Superior temporal gyrus (tissue), 1 donor: ENCODE data around the gene NPB.
A peak's percentile ranks its signal among the peaks of the same experiment; 100 is the strongest.

Source experiments
- DNase-seq: peaks from one replicate; pipeline ENCODE4 v3.0.0-alpha.2; 2016; ENCODE audit errors: extremely low spot score

NPB gene

GRCh38 chr17:81898885-81899284 lies 3.2 kb upstream of the NPB start:
- DNase-seq: no peak

DNA sequence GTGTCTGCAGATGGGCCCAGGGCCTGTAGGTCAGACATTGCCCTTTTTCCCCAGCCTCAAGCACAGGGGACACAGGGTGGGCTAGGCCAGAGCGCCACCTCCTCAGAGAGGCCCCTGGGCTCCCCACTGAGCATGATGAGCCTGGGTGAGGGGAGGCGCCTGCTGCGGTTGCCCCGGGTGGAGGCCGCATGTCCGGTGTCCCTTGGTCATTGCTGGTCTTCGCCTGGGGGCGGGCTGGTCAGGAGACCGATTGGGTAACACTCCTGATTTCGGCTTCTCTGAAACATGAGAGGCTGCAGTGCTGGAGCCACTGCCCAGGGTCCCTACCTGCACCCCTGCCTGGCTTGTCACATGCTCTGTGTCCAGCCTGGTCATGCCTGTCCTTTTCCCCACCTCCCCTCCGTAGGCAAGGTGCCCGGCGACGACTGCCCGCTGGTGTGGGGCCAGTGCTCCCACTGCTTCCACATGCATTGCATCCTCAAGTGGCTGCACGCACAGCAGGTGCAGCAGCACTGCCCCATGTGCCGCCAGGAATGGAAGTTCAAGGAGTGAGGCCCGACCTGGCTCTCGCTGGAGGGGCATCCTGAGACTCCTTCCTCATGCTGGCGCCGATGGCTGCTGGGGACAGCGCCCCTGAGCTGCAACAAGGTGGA lies 2.4 kb upstream of the NPB start:
- DNase-seq: no peak

- no peak for DNase-seq
Observed at GRCh38 chr17:81900181-81900820, 1.7 kb upstream of the NPB start.

DNA sequence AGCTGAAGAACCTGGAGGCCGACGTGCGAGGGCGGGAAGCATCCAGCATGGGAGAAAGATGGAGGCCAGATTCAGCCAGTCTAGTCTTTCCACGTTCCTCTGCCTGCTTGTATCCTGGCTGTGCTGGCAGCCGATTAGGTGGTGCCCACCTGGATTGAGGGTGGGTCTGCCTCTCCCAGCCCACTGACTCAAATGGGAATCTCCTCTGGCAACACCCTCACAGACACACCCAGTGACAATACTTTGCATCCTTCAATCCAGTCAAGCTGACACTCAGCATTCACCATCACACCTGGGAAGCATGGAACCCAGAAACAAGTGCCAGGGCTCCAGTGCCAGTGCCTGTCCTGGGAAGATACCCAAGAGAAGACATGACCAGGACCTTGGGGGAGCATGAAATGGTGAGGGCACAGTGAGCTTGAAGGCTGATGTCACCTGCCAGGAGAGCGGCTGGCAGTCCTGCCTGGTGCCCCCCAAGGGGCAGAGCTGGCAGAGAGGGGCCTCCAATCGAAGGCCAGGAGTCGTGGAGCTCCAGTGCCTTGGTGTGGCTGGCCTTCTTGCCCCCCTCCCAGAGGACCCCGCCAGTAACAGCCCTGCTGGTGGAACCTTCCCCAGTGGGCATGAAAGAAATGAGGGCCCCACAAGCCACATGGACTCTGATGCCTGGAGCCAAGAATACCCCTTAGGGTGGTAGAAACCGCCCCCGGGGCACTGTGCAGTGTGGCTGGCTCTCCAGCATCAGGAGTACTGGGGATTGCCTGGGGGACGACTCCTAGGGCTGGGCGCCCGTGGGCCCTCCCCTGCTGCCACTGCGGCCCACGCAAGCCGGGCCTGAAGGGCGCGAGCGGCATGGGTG lies 643 bp upstream of the NPB start:
- no peak for DNase-seq

DNA sequence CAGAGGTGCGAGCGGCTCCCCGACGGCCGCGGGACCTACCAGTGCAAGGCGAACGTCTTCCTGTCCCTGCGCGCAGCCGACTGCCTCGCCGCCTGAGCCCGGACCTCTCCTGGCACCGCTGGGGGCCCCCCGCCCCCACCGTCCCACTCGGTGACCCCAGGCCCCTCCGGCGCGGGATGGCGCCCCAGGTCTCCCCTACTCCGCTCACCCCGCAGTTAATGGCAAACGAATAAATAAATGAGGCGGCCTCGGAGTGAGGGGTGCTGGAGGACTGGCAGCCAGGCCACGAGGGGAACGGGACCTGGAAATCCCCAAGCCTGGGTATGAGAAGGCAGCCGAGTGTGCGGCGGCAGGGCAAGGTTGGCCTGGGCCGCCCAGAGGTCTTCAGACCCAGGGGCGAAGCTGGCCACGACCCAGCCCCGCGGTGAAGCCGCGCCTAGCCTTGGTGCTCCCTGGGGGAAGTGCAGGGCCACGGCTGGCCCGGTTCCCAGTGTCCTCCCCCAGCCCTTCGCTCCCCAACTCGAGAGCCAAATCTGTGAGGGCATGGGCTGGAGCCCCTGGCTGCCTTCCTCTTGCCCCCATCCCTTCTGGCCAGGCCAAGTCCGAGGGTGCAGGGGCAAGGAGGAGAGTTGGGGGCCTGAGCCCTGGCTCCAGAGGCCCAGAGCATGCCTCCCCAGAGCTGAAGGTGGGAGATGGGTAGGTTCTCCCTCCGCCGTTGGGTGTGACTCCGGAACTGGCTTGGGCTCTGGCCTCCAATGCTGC lies 796 bp downstream of the NPB start:
- DNase-seq: no peak

GRCh38 chr17:81903415-81903831 lies 1.4 kb downstream of the NPB start:
- no peak for DNase-seq

- DNase-seq: no peak
Observed at GRCh38 chr17:81903896-81904599, 2.0 kb downstream of the NPB start.

DNA sequence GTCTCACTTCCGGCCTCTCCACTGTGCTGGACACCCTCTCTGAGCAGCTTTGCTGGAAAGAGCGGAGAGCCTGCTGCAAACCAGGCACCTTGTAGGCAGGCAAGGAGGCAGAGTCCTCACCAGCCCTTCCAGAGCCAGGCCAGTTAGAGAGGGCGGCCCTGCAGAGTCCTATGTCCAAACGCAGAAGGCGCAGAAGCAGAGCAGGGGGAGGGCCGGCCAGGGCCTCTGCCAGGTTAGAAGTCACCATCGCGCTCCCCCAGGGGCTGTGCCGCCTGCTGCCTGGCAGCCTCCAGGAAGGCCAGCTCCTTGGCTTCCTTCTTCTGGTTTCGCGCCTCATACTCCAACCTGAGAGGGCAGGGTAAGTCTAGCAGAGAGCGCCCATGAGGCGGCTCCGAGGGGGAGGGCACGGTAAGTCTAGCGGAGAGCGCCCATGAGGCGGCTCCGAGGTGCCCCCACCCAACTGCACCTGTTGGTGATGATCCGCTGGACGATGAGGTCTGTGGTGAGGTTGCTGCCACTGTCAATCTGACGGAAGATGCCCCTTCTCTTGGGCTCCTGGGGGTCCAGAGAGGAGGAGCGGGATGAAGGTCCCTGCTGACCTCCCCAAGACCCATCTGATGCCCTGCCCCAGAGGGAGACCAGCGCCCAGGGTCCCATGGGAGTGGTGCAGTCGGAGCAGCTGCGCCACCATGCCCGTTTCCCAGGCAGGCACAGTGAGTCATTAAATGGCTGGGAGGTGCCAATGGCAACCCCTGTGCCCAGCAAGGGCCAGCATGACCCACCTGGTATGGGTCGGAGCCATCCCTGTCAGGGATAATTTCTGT lies 2.8 kb downstream of the NPB start:
- DNase-seq: no peak

GRCh38 chr17:81905424-81905875 lies 3.4 kb downstream of the NPB start:
- DNase-seq: no peak

GRCh38 chr17:81905993-81906392 lies 4.0 kb downstream of the NPB start:
- no peak for DNase-seq

DNA sequence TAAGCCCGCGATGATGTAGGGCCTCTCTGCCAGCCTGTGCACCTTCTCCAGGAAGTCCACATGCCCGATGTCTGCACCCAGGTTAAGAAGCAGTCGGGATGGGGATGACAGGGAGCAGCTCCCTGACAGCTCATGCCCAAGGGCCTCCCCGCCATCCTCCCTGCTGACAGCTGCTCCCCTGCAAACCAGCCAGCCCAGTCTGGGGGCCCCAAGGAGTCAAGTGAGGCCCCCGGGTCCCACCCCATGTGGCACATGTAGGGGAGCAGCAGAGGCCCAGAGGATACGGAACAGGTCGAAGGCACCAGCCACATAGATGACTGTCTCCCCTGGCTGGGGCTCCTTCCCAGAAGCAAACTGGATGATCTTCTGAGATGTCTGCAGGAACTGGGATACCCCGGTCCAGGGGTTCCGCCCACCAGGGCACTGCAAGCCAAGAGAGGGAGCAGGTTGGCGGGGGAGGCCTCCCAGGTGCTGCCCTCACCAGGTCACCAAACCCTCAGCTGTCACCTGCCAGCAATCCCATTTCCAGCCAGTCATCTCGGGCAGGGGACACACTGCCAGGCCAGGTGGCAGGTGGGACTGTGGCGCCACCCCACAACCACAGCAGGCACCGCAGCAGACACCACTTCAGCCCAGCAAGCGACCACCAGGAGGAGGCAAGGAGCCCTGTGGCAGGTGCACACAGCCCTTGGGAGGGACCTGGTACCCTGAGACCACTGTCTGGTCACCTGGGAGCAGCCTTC lies 4.6 kb downstream of the NPB start:
- no peak for DNase-seq

- no peak for DNase-seq
Observed at GRCh38 chr17:81907219-81908145, 5.4 kb downstream of the NPB start.

DNA sequence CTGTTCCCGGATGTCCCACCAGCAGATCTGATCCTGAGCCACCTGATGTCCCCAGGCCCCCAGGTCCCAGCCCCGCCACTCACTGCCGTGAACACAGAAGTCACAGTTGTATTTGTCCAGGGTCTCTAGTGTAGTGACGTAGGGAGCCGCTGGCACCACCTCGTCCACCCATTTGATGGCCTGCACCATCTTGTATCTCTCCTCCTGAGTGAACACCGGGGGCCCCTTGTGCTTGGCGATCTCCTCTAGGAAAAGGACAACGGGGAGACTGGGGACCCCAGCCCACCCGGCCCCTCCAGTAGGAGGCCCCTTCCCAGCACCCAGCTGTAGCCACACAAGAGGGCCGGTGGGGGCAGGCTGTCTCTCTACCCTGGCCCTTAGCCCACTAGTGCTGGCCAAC lies 6.8 kb downstream of the NPB start:
- DNase-seq: no peak

DNA sequence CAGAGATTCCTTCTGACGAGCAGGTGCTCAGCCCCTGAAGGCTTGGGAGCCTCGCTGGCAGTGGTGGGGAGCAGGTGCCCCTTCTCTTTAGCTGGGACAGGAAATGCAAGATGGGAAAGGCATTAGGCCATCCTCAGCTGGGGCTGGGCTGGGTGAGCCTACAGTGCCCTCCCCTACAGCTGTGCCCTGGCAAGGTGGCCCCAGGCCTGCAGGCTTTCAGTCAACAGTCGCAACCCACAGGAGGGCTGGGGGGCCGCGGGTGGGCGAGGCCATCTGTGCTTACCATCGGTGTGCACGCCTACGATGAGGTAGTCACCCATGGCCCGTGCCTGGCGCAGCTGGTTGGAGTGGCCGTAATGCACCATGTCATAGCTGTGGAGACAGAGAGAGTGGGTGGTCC lies 7.2 kb downstream of the NPB start:
- DNase-seq: no peak

- no peak for DNase-seq
Observed at GRCh38 chr17:81909966-81910839, 8.2 kb downstream of the NPB start.

GRCh38 chr17:81910840-81911276 lies 8.8 kb downstream of the NPB start:
- no peak for DNase-seq

GRCh38 chr17:81911277-81911961 lies 9.4 kb downstream of the NPB start, which contains the start of gene PCYT2:
Gene PCYT2, minus strand, starts transcription at chr17:81911399. Its CDS starts 44 bp downstream, at chr17:81911355.
- DNase-seq: peak; percentile 83
